ENCODE results near the gene C2orf69.
A peak's percentile ranks its signal among the peaks of the same experiment; 100 is the strongest.

The C2orf69 gene

GRCh38 chr2:199973703-199974102 is 62.6 kb downstream of the C2orf69 start:
- peak; percentile 92 for FAIRE-seq

- FAIRE-seq: no peak
These were observed 64.3 kb downstream of the C2orf69 start for GRCh38 chr2:199975273-199975895.

Data from TTC549 (cell line).